ENCODE data around the gene PCP2.
"Not testable (repeated sequence)": the region's sequence is repeated elsewhere in the genome, so short reads cannot be mapped to it uniquely, and the experiment has no call there.

PCP2 gene

DNA sequence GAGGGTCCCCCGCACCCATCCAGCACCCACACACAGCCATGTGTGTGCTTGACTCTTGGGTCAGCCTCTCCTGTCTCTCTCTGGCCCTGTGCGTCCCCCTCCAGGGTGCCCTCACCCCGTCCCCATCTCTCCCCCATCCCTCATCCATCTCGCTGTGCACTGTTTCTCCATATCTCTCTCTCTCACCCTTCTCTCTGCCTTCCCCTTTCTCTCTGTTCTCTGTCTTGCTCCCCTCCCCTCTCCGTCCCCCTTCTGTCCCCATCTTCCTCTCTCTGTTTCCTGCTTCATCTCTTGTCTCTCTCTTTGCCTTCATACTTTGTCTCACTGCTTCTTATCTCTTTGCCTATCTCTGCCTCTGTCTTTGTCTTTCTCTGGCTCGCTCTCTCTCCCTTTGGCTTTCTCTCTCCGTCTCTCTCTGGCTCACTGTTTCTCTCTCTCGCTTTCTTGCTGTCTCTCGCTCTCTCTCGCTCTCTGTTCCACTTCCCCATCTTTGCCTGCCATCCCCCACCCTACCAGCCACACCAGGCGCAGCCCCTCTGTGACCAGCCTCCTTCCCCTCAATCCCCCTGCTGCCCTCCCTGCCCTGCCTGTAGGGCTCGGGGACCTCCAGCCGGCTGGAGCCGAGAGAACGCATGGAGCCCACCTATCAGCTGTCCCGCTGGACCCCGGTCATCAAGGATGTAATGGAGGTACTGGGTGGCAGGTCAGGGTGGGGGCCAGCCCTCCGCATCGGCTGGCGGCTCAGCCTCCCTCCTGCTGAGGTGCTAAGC lies 12.3 kb upstream of the PCP2 start:
- Histone ChIP-seq H3K4me3 (ENCODE audit: low read depth, low read length) (no peak overlapping the region), H3K4me1 (no peaks in the 10 kb centered on the region), H3K36me3 (no peaks in the 10 kb centered on the region), H3K27me3 (peaks cover 10% of the 10 kb centered on the region), H3K9me3 (no peaks in the 10 kb centered on the region)
- TF ChIP-seq, protein P1, sequence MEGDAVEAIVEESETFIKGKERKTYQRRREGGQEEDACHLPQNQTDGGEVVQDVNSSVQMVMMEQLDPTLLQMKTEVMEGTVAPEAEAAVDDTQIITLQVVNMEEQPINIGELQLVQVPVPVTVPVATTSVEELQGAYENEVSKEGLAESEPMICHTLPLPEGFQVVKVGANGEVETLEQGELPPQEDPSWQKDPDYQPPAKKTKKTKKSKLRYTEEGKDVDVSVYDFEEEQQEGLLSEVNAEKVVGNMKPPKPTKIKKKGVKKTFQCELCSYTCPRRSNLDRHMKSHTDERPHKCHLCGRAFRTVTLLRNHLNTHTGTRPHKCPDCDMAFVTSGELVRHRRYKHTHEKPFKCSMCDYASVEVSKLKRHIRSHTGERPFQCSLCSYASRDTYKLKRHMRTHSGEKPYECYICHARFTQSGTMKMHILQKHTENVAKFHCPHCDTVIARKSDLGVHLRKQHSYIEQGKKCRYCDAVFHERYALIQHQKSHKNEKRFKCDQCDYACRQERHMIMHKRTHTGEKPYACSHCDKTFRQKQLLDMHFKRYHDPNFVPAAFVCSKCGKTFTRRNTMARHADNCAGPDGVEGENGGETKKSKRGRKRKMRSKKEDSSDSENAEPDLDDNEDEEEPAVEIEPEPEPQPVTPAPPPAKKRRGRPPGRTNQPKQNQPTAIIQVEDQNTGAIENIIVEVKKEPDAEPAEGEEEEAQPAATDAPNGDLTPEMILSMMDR (IDR thresholded peaks at IDR 0.05; ENCODE audit: low read depth, low read length): no peak
- DNase-seq: no peak

DNA sequence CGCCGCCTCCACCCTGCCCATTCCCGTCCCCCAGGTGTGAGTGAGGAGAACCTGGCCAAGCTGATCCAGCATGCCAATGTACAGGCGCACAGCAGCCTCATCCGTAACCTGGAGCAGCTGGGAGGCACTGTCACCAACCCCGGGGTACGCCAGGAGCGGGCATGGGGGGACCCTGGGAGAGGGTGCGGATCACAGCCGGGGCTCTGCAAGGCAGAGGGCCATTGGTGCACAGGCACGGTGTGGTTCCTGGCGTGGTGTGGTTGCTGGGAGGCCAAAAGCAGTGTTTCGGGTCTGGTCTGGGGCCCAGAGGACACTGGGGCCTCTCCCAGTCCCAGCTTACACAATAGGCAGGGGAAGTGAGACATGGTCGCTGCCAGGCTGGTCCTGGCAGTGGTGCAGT lies 11.6 kb upstream of the PCP2 start:
- no peak for DNase-seq
- Histone ChIP-seq H3K27me3 (peaks cover 4% of the 10 kb centered on the region; the same call in 1 of the 2 replicates), H3K4me1 (no peaks in the 10 kb centered on the region), H3K36me3 (no peaks in the 10 kb centered on the region), H3K9me3 (no peaks in the 10 kb centered on the region), H3K4me3 (ENCODE audit: low read depth, low read length) (no peak overlapping the region)
- TF ChIP-seq, protein P1 (IDR thresholded peaks at IDR 0.05; ENCODE audit: low read depth, low read length): no peak

DNA sequence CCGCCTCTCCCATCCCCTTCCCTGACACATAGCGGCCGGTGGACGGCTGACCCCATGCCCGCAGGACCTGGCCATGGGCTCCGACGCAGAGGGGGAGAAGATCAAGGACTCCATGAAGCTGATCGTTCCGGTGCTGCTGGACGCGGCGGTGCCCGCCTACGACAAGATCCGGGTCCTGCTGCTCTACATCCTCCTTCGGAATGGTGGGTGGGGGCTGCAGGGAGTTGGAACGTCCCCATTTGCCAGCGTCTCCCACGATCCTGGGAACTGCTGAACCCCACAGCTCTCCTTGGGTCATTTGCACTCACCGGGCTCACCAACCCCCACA lies 11.0 kb upstream of the PCP2 start:
- Histone ChIP-seq H3K4me3 (ENCODE audit: low read depth, low read length) (no peak overlapping the region), H3K9me3 (no peaks in the 10 kb centered on the region), H3K4me1 (no peaks in the 10 kb centered on the region), H3K36me3 (no peaks in the 10 kb centered on the region), H3K27me3 (peaks cover 4% of the 10 kb centered on the region; the same call in 1 of the 2 replicates)
- no peak for DNase-seq
- TF ChIP-seq, protein P1 (IDR thresholded peaks at IDR 0.05; ENCODE audit: low read depth, low read length): no peak

DNA sequence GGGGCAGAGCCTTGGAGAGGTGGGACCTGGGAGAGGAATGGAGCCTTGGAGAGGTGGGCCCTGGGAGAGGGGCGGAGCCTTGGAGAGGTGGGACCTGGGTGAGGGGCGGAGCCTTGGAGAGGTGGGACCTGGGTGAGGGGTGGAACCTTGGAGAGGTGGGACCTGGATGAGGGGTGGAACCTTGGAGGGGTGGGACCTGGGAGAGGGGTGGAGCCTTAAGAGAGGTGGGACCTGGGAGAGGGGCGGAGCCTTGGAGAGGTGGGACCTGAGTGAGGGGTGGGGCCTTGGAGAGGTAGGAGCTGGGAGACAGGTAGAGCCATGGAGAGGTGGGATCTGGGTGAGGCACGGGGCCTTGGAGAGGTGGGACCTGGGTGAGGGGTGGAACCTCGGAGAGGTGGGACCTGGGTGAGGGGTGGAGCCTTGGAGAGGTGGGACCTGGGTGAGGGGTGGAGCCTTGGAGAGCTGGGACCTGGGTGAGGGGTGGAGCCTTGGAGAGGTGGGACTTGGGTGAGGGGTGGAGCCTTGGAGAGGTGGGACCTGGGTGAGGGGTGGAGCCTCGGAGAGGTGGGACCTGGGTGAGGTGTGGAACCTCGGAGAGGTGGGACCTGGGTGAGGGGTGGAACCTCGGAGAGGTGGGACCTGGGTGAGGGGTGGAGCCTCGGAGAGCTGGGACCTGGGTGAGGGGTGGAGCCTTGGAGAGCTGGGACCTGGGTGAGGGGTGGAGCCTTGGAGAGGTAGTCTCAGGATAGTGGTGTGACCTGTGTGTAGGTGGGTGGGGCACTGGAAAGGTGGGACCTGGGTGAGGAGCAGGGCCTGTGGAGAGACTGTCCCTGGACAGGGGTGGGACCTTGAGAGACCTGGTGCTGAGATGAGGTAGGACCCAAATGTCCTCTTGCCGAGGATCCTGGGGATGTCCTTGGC lies 10.4 kb upstream of the PCP2 start:
- H3K27me3 ChIP-seq; H3K9me3 ChIP-seq; DNase-seq; H3K4me1 ChIP-seq; H3K4me3 ChIP-seq (ENCODE audit: low read depth, low read length); H3K36me3 ChIP-seq: not testable (repeated sequence)

DNA sequence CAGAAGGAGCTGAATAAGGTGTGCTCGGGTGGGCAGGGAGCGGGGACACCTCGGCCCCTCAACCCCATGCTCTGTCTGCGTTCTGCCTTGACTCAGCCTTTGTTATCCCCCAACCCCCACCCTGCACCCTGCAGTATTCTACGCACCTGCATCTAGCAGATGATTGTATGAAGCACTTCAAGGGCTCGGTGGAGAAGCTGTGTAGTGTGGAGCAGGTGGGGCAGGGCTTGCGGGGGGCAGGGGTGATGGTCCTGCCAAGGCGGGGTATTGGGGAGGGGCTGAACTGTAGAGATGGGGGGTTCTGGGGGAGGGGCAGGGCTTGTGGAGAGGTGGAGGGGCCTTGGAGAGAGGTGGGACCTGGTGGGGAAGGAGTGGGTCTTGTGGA lies 9.5 kb upstream of the PCP2 start:
- TF ChIP-seq, protein P1 (IDR thresholded peaks at IDR 0.05; ENCODE audit: low read depth, low read length): no peak
- no peaks in the 10 kb centered on the region for H3K36me3 ChIP-seq
- no peak for DNase-seq

DNA sequence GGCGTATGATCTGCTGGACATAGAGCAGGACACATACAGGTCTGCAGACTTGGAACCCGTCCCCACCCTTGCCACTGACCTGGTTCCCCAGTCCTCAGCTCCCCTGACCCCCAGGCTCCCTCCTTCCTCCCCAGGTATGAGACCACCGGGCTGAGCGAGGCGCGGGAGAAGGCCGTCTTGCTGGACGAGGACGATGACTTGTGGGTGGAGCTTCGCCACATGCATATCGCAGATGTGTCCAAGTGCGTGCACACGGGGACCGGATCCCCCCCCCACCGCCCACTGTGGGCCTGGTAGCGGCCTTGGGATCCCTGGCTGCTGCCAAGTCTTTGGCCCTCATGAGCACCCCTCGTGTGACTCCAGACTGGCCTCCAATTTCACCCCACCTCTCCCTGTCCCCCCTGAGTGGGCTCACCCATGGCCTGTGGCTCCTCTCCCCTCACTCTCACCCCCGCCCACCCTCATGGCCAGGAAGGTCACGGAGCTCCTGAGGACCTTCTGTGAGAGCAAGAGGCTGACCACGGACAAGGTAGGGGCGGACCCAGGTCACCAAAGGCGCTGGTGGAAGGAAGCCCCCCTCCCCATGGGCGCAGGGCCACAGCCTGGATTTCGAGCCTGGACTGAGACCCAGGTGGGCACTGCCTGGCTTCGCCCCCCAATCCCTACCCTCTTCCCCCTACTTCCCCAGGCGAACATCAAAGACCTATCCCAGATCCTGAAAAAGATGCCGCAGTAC lies 8.9 kb upstream of the PCP2 start:
- H3K4me1 ChIP-seq: no peaks in the 10 kb centered on the region
- no peak overlapping the region for H3K4me3 ChIP-seq (ENCODE audit: low read depth, low read length)
- H3K9me3 ChIP-seq: no peaks in the 10 kb centered on the region
- DNase-seq: no peak
- H3K36me3 ChIP-seq: no peaks in the 10 kb centered on the region
- H3K27me3 ChIP-seq: peaks cover 13% of the 10 kb centered on the region
- TF ChIP-seq, protein P1 (IDR thresholded peaks at IDR 0.05; ENCODE audit: low read depth, low read length): no peak

More for the DNA sequence above, 9.5 kb upstream of the PCP2 start:
- Histone ChIP-seq H3K9me3 (no peaks in the 10 kb centered on the region), H3K4me3 (ENCODE audit: low read depth, low read length) (no peak overlapping the region), H3K4me1 (no peaks in the 10 kb centered on the region), H3K27me3 (peaks cover 8% of the 10 kb centered on the region)

Data from BE2C (cell line).